ENCODE measurements around the gene MAP3K13.
"Not testable (repeated sequence)": the region's sequence is repeated elsewhere in the genome, so short reads cannot be mapped to it uniquely, and the experiment has no call there.

Gene MAP3K13

DNA sequence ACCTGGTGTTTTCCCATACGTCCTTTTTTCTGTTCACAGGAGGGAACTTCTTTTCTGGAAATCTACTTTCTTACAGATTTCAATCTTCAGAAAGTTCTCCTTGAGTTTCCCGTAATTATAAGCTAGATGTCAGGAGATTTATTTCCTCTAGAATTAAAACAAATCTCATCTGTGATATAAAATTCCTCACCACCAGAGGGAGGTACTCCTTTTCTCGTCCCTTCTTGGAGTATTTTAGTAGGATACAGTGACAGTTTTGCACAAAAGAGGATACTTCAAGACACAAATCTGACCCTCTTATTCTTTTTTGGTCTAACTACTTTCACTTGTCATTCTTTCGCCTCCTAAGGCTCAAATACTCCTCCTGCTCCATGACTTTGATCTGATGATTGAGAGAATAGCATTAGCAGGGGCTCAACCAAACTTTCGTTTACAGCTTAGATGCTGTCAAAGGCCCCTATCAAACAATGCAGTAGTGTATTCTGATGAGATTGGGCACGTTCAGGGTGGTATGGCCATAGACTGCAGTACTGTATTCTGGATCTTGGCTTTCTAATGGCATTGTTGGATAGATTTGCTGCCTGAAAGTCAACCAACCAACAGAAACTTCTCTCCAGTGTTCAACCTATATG is 97.9 kb downstream of the MAP3K13 start:
- peak; percentile 33 for DNase-seq

DNA sequence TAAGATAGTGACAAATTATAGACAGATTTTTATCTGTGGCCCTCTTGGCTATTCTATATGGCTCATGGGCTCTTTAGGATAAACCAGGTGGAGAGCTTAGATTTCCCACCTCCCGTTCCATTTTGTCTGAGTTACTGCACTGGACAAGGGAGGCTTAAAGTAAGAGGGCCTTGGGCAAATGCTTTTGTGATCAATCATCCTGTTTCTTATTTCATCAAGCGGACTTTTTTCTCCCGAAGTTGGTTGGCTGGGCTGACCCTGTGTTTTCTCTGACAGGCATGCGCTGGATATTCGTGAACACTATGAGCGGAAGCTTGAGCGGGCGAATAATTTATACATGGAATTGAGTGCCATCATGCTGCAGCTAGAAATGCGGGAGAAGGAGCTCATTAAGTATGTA is 102.5 kb downstream of the MAP3K13 start:
- DNase-seq = no peak

DNA sequence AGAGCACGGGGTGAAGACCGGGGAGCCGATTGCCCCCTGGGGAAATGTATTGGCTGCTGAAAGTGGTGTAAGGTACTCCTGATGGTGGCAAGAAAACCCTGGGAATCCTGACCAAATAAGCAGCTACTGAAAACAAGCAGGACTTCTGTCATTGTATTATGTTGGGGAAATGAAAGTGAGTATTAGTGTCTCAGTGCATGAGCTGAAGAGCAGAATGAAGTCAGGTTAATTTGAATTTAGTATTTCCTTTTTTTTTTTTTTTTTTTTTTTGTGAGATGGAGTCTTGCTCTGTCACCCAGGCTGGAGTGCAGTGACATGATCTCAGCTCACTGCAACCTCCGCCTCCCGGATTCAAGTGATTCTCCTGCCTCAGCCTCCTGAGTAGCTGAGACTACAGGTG is 103.2 kb downstream of the MAP3K13 start:
- not testable (repeated sequence) for DNase-seq

GRCh38 chr3:185469542-185469941 is 106.6 kb downstream of the MAP3K13 start:
- no peak for DNase-seq

DNA sequence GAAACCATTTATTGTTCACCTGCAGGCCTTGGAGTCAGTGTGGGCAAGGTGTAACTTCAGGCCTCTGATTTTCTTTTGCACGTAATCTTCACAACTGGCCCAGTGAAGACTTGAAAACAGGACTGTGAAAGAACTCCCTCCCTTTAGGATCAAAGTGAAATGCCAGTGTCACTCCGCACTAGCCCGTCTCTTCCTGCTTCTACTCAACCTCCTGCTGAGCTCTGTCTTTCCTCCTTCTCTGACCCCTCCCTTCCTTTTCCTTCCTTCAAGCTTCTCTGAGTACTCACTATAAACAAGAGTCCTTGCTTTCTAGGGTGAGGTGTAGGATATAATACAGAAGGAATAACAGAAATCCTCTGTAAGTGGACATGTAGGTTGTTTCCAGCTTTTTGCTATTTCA is 107.4 kb downstream of the MAP3K13 start:
- no peak for DNase-seq

DNA sequence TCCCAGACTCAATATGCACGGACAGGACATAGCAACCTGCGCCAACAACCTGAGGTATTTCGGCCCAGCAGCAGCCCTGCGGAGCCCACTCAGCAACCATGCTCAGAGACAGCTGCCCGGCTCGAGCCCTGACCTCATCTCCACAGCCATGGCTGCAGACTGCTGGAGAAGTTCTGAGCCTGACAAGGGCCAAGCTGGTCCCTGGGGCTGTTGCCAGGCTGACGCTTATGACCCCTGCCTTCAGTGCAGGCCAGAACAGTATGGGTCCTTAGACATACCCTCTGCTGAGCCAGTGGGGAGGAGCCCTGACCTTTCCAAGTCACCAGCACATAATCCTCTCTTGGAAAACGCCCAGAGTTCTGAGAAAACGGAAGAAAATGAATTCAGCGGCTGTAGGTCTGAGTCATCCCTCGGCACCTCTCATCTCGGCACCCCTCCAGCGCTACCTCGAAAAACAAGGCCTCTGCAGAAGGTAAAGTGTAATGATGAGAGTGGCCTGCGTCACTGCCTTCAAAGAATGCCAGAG is 110.4 kb downstream of the MAP3K13 start:
- DNase-seq = peak; percentile 91

DNA sequence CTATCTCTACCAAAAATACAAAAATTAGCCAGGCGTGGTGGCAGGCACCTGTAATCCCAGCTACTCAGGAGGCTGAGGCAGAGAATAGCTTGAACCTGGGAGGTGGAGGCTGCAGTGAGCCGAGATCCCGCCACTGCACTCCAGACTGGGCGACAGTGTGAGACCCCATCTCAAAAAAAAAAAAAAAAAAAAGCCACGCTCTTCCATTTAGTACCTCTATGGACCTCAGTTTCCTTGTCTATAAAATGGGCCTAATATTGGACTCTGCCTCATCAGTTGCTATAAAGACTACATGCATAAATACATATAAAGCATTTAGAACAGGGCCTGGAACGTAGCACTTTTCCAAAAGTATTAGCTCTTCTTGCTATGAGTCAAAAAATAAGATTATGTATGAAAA is 112.0 kb downstream of the MAP3K13 start:
- not testable (repeated sequence) for DNase-seq

- no peak for DNase-seq
These were observed 114.4 kb downstream of the MAP3K13 start for GRCh38 chr3:185477316-185477715.

GRCh38 chr3:185479373-185479945 is 116.5 kb downstream of the MAP3K13 start:
- no peak for DNase-seq

DNA sequence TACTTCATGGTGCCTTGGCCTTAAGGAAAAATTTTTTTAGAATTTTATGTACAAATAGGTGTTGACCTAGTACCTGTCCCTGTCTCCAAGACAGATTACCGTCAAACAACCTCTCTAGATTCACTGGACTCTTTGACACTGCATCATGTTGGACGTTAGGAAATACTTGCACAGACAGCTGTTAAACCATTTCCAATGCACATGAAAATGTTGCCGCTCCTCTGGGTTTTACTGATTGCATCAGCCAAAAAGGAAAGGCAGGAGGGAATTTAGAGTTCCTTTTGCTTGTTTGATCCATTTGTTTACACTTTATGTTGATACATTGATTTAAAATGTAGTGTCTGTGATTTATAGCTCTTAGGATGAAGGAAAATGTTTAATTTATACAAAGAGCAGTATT is 121.4 kb downstream of the MAP3K13 start:
- no peak for DNase-seq

DNA sequence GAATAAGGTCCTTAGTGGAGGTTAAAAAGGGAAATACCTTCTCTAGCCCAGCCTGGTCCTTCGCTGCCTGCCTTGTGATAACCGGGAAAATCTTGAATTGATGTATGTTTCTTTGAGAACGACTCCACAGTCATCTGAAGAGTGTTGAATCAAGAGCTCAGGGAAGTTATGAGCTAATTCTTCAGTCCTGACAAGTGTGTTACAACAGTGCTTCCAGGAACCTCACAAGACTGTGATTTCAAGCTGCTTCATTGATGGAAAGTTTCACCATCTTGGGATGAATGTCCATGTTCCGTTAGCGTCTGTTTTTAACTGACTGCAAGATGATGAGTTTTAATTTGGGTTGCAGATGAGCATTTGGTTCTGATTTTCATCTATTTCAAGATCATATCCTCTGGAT is 123.5 kb downstream of the MAP3K13 start:
- no peak for DNase-seq

DNA sequence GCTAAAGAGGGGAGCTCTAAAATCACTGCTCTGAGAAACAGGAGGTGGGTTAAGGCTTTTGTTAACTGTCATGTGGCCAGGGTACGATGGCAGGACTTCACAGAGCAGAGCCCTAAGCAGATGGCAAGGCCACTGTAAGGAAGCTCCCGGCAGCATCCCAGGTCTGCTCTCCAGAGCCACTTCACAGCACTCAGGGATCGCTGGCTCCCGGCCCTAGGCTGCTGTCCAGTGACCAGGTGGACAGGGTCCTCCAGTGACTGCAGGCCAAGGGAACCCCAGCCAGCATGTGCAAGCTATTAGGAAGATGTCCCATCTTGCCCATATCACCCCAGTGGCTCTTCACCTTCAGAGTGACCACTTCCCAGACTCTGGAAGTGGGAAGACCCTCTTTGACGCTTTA is 125.5 kb downstream of the MAP3K13 start:
- DNase-seq = no peak

DNA sequence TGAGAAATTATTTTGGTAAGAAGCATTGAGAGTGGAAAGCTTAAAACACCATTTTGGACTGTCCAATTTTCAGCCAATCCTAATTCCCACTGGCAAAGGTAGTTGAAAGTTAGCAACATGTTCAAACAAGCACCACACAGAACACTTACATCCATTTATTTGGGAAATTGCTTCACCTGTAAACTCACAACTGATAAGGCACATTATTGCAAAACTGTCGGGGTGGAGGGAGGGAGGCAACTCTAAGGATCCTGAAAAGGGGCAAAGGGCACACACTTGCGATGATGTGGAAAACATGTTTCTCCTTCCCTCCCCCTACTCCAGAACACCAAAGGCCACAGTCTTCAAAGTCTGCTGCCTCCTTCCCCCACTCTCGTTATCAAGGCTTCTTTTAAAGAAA is 126.5 kb downstream of the MAP3K13 start:
- DNase-seq = no peak

DNA sequence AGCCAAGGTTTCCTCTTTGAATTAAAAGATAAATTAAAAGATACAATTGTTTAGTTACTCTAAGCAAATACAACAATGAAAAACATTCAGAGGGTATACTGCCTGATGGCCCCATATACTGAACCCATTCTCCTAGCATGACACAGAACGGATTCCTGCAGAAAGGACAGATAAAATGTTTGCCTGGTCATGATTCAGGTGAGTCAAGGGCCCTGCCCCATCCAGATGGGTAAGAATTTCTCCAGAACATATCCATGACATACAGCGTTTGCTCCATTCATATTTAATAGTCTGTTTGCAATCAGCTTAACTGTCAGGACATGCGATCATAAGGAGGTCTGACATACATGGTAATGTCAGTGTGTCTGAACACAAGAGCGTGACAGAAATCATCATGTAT is 127.3 kb downstream of the MAP3K13 start:
- no peak for DNase-seq

GRCh38 chr3:185498503-185499396 is 135.8 kb downstream of the MAP3K13 start, which contains the start of gene TMEM41A:
TMEM41A (minus strand) TSS chr3:185499035; CDS start chr3:185498961, 74 bp downstream.
- peak; percentile 89 for DNase-seq

DNA sequence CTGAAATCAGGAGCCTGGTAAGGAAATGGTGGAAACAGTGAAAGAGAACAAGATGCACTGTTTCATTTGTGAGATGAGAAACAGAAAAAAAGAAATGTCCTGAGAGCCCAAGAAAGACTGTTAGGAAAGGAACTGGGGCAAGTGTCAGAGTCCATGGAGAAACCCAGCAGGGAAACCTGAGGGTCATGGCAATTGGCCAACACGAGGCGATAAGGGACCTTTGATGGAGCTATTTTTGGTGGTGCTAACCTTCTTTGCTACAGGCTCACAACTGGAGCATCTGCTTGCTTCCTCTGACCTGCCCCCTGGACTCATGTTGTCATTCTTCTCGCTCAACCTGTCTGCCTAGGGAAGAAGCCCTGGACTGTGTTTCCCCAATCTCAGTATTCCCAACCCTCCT is 140.1 kb downstream of the MAP3K13 start:
- DNase-seq = no peak

GRCh38 chr3:185503521-185503920 is 140.6 kb downstream of the MAP3K13 start:
- DNase-seq = no peak

- no peak for DNase-seq
These were observed 141.7 kb downstream of the MAP3K13 start for GRCh38 chr3:185504636-185505035.

GRCh38 chr3:185507883-185508282 is 144.9 kb downstream of the MAP3K13 start:
- no peak for DNase-seq

DNA sequence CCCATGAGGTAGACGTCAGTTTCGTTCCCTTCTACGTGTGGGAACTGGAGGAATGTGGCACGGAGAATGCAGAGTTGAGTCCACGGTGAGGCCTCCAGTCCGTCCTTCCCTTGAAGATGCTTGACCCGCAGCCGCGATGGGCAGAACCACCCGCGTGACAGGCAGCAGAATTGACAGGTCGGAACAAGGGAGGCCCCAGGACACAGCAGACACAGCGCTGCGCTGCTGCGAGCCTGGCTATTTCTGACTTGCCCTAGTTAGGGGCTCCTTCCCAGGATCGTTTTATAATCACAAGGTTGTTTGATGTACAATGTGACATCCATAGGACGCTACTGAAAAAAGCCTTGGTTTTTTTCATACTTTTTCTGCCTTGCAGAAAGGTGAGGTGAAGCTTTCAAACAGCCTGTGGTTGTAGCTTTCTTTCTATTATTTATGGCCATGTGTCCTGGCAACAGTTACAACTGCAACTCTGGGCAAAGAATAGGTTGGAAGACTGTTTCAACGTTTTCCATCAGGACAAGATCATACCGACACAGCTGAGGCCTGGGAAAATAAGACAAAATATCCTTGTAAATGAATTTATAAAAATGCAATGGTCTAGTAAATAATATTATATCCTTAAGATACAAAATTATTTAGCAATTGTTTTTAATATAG is 145.5 kb downstream of the MAP3K13 start:
- DNase-seq = no peak

DNA sequence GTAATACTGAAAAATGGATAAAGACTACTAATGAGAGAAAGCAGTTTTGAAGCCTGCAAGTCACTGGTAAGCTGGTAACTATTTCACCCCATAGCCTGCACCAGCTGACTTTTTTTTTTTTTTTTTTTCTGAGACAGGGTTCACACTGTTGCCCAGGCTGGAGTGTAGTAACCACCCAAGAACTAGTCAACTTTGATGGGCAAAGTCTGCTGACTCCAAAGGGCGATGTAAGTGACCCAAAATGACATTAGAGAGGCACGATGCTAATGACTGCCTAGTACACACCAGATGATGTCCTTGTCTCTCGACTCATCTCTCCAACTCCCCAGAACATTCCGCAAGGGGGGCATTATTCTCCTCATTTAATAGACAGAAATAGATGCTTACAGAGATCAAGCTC is 148.8 kb downstream of the MAP3K13 start:
- DNase-seq = no peak

DNA sequence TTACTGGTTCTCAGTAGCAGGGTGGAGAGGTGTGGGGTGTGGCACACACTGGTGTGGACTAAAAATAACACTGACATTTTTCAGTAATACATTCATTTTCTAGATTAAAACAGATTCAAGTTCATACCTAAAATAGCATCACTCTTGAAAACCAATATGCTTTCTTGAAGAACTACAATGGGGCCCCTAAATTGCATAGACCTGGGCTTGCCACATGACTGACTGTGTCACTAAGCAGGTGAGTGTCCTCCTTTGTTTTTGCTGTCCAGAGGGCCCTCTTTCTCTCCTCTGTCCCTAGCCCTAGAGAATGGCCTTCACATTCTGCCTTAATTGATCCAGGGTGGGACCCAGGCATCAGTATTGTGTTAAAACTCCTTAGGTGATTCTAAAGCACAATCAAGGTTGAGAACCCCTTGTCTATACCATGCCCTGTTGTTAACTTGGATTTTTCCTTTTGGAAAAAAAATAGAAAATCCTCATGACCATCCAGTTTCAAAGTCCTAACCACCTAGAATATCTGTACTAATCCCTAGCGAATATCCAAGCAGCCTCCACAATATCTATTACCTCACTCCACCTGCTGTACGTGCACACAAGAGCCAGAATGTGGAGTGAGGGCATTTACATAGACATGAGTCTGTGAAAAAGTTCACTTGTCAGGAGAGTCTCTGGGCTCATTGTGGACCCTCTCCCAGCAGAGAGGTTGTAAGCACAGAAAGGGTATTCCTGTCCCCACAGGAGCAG is 154.6 kb downstream of the MAP3K13 start:
- DNase-seq = no peak
